OCI-LY3 (cell line): ENCODE data around the gene TRMU.

ENCODE experiments used
- H2AFZ ChIP-seq: fragments of 200-600, 300-600 bp; shearing (Covaris generic); 2 replicates; pipeline ENCODE4 v1.6.0; 2014; ENCODE audit warnings: antibody characterized with exemption, low read depth, low read length
- H3K27ac ChIP-seq: fragments of 200-600, 300-600 bp; sonication (generic); 2 replicates; pipeline ENCODE4 v1.5.1; 2014; ENCODE audit warnings: mild to moderate bottlenecking, low read length, moderate library complexity, mixed read lengths
- H3K27me3 ChIP-seq: fragments of 200-600, 300-600 bp; sonication (generic); 2 replicates; pipeline ENCODE4 v1.6.1; 2014; ENCODE audit warnings: low read depth, low read length, mixed read lengths
- H3K36me3 ChIP-seq: fragments of 200-600, 300-600 bp; sonication (generic); replicated peaks from 2 replicates; pipeline ENCODE3; 2014; ENCODE audit warnings: low read depth, low read length, mixed read lengths
- H3K4me1 ChIP-seq: fragments of 300-600, 200-600 bp; sonication (generic); 2 replicates; pipeline ENCODE4 v1.6.1; 2014; ENCODE audit warnings: low read length, mixed read lengths
- H3K4me2 ChIP-seq: fragments of 200-600, 300-600 bp; sonication (generic); 2 replicates; pipeline ENCODE4 v1.6.1; 2014; ENCODE audit warnings: low read length, mixed read lengths
- H3K4me3 ChIP-seq: fragments of 300-600, 200-600 bp; sonication (generic); 2 replicates; pipeline ENCODE4 v1.5.1; 2014; ENCODE audit warnings: antibody characterized with exemption, mild to moderate bottlenecking, low read length, moderate library complexity
- H3K79me2 ChIP-seq: fragments of 300-600, 200-600 bp; shearing (Covaris generic); 2 replicates; pipeline ENCODE4 v1.6.1; 2014; ENCODE audit warnings: mild to moderate bottlenecking, low read length, mixed read lengths
- H3K9ac ChIP-seq: fragments of 300-600, 200-600 bp; shearing (Covaris generic); 2 replicates; pipeline ENCODE4 v1.6.0; 2014; ENCODE audit warnings: mild to moderate bottlenecking, low read length, moderate library complexity
- H3K9me3 ChIP-seq: fragments of 200-600, 300-600 bp; shearing (Covaris generic); 2 replicates; pipeline ENCODE4 v1.6.1; 2014; ENCODE audit warnings: low read length, mixed read lengths; ENCODE audit not compliant: insufficient read depth
- H4K20me1 ChIP-seq: fragments of 200-600, 300-600 bp; sonication (generic); 2 replicates; pipeline ENCODE4 v1.6.1; 2016; ENCODE audit warnings: low read length, mixed read lengths; ENCODE audit not compliant: insufficient read depth
- EZH2phosphoT487 ChIP-seq: fragments of 200-600 bp; shearing (Covaris generic); IDR thresholded peaks from 2 replicates; pipeline ENCODE4 v1.6.1; 2018; ENCODE audit warnings: antibody characterized with exemption, mixed run types, low read depth
- TF ChIP-seq, protein P1 (sequence below): fragments of 200-600, 300-600 bp; sonication (generic); IDR thresholded peaks from 2 replicates; pipeline ENCODE4 v1.5.1; 2014; ENCODE audit warnings: antibody characterized with exemption, low read length, low read depth

Gene TRMU

DNA sequence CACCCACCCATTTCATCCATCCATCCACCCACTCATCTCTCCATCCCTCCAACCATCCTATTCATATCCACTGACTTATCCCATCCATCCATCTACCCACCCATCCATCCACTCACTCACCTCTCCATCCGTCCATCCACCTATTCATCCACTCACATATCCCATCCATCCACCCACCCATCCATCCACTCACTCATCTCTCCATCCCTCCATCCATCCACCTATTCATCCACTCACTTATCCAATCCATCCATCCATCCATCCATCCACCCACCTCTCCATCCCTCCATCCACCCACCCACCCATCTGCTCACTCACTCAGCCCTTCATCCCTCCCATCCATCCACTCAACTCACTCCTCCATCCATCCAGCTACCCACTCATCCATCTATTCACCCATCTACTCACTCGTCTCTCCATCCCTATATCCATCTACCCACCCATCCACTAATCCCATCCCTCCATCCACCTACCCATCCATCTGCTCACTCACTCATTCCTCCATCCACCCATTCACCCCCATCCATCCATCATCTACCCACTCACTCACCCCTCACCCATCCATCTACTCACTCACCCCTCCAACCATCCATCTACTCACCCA is 36.2 kb downstream of the TRMU start:
- Histone ChIP-seq H3K9ac (no peak overlapping the region), H3K27me3 (peaks cover 13% of the 10 kb centered on the region; the same call in 1 of the 2 replicates), H3K4me2 (no peak overlapping the region), H4K20me1 (no peaks in the 10 kb centered on the region), H2AFZ (no peak overlapping the region), H3K27ac (no peak overlapping the region), H3K4me1 (peaks cover 6% of the 10 kb centered on the region; the same call in 1 of the 2 replicates), H3K36me3 (no peaks in the 10 kb centered on the region), H3K9me3 (no peaks in the 10 kb centered on the region), H3K4me3 (no peak overlapping the region), H3K79me2 (no peaks in the 10 kb centered on the region)
- TF ChIP-seq, protein P1, sequence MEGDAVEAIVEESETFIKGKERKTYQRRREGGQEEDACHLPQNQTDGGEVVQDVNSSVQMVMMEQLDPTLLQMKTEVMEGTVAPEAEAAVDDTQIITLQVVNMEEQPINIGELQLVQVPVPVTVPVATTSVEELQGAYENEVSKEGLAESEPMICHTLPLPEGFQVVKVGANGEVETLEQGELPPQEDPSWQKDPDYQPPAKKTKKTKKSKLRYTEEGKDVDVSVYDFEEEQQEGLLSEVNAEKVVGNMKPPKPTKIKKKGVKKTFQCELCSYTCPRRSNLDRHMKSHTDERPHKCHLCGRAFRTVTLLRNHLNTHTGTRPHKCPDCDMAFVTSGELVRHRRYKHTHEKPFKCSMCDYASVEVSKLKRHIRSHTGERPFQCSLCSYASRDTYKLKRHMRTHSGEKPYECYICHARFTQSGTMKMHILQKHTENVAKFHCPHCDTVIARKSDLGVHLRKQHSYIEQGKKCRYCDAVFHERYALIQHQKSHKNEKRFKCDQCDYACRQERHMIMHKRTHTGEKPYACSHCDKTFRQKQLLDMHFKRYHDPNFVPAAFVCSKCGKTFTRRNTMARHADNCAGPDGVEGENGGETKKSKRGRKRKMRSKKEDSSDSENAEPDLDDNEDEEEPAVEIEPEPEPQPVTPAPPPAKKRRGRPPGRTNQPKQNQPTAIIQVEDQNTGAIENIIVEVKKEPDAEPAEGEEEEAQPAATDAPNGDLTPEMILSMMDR, result no peak
- TF ChIP-seq EZH2phosphoT487, result no peak

- Histone ChIP-seq H3K4me1 (no peaks in the 10 kb centered on the region), H3K36me3 (no peaks in the 10 kb centered on the region), H4K20me1 (no peaks in the 10 kb centered on the region), H3K9ac (no peak overlapping the region), H3K79me2 (no peaks in the 10 kb centered on the region), H3K4me2 (no peak overlapping the region), H3K9me3 (no peaks in the 10 kb centered on the region), H3K27me3 (peaks cover 13% of the 10 kb centered on the region; the same call in 1 of the 2 replicates), H3K4me3 (no peak overlapping the region), H3K27ac (no peak overlapping the region), H2AFZ (no peak overlapping the region)
- no peak for TF ChIP-seq EZH2phosphoT487
- TF ChIP-seq, protein P1, result no peak
These were observed 37.2 kb downstream of the TRMU start for GRCh38 chr22:46372686-46373085.

DNA sequence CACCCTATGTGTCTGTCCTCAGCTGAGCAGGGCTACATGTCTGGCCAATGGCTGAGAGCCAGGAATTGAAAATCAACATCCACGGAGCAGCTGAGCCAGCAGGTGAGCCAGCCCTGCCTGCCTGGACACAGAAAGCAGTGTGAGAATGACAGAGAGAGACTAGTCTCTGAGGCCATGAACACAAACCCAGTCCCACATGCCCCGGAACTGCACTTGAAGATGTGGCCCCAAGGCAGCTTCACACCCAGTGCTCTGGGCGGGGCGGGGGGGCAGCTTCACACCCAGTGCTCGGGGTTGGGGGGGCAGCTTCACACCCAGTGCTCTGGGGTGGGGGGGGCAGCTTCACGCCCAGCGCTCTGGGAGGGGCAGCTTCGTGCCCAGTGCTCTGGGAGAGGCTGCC is 37.6 kb downstream of the TRMU start:
- no peaks in the 10 kb centered on the region for H3K36me3 ChIP-seq
- no peaks in the 10 kb centered on the region for H3K4me1 ChIP-seq
- H3K79me2 ChIP-seq, result no peaks in the 10 kb centered on the region
- peaks cover 13% of the 10 kb centered on the region; the same call in 1 of the 2 replicates for H3K27me3 ChIP-seq
- no peaks in the 10 kb centered on the region for H4K20me1 ChIP-seq
- TF ChIP-seq, protein P1, result no peak
- no peak for TF ChIP-seq EZH2phosphoT487
- no peak overlapping the region for H2AFZ ChIP-seq
- no peak overlapping the region for H3K9ac ChIP-seq
- H3K4me2 ChIP-seq, result no peak overlapping the region
- H3K9me3 ChIP-seq, result no peaks in the 10 kb centered on the region
- H3K27ac ChIP-seq, result no peak overlapping the region
- no peak overlapping the region for H3K4me3 ChIP-seq

DNA sequence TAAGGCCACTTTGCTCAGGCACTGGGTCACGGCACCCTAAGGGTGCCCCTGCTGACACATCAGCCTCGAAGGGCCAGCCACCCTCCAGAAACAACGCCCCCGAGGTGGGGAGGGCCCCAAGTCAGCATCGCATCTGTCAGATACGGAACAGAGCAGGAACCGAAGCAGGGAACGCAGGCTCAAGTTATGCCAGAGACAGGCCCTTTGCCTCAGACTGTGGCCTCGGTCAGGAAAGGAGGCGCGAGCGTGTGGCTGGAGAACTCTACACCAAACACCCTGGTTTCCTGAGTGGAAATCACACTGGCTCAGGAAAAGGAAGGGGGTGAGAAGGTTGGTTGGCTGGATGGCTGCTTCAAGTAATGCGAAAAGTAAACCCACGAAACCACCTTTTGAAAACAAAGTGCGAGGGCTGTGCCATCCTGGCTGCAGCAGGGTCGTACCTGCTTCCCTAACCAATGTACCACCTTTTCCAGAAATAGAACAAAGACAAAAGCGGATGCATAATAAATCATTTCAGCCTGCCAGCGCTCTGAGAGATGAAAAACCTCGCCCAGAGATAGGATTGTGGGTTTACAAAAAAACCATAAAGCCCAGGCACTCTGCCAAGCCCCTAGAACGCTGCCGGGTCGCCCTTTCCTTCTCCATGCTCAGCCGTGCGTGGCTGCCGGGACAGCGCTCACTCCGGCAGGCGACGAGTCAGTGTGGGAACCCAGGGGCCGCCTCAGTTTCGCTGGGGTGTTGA is 38.6 kb downstream of the TRMU start:
- no peaks in the 10 kb centered on the region for H3K4me1 ChIP-seq
- H3K27me3 ChIP-seq, result peaks cover 13% of the 10 kb centered on the region; the same call in 1 of the 2 replicates
- H2AFZ ChIP-seq, result no peak overlapping the region
- H3K36me3 ChIP-seq, result no peaks in the 10 kb centered on the region
- no peak overlapping the region for H3K4me2 ChIP-seq
- no peak overlapping the region for H3K9ac ChIP-seq
- H4K20me1 ChIP-seq, result no peaks in the 10 kb centered on the region
- TF ChIP-seq EZH2phosphoT487, result no peak
- TF ChIP-seq, protein P1, result no peak
- no peaks in the 10 kb centered on the region for H3K9me3 ChIP-seq
- H3K27ac ChIP-seq, result no peak overlapping the region
- H3K4me3 ChIP-seq, result no peak overlapping the region
- H3K79me2 ChIP-seq, result no peaks in the 10 kb centered on the region
